Right cardiac atrium (tissue), 5 donors: ENCODE measurements around the gene RPS6KA2. TPM values are rescaled to one million over a fixed set of nuclear protein-coding genes. Genes with fewer than 3 reads are reported as not detected.

Experiments used
- ATAC-seq, 2 donors: fragments of 200-7000 bp; cut with Tn5 transposase; one replicate each; pipeline versions ENCODE4 v1.8.0 to v1.9.1; 2020; ENCODE audit warnings: moderate library complexity in 2 of 2, mild to moderate bottlenecking in 1 of 2
- DNase-seq, 3 donors: peaks; one replicate each; pipeline ENCODE4 v3.0.0-alpha.2; 2020
- H3K27ac ChIP-seq: one replicate; pipeline ENCODE4 v1.5.1; 2013; ENCODE audit warnings: mild to moderate bottlenecking, low read length, control low read depth, moderate library complexity
- H3K27me3 ChIP-seq: one replicate; pipeline ENCODE4 v1.6.1; 2013; ENCODE audit not compliant: control insufficient read depth, insufficient read depth
- H3K4me1 ChIP-seq: one replicate; pipeline ENCODE4 v1.6.1; 2013; ENCODE audit warnings: low read length; ENCODE audit not compliant: control insufficient read depth, insufficient read depth
- H3K4me3 ChIP-seq: one replicate; pipeline ENCODE4 v1.5.1; 2013; ENCODE audit warnings: low read length, control low read depth
- H3K9me3 ChIP-seq: one replicate; pipeline ENCODE4 v1.6.1; 2013; ENCODE audit warnings: low read length; ENCODE audit not compliant: control insufficient read depth
- WGBS: extraction: QIAGEN DNeasy Blood & Tissue Kit; methylation state at CpG from one replicate; pipeline ENCODE4 v1.1.7; 2013; 5-methylcytosine and 5-hydroxymethylcytosine counted together
- intact Hi-C, 4 donors: fragments of 100-400 bp; cut with DNase I; formaldehyde crosslinking; loops; one replicate each; pipeline versions ENCODE4 v1.11.0 to v1.14.0; 2022 to 2023
- polyA plus RNA-seq: library from polyadenylated mRNA; stranded (reverse); fragments of 200-250 nt; gene quantifications from one replicate; pipeline ENCODE4 v1.2.3, GENCODE V29; 2013
- total RNA-seq, 4 donors: library from RNA; stranded (reverse); fragmentation: NEBNext Ultra II Directional; extraction: Animal tissue kit (Norgen Biotek cat#: 25700); gene quantifications; one replicate each; pipeline ENCODE4 v1.2.1, GENCODE V29; 2021
- donor health status: healthy with polysubstance abuse.
- donor health status: DM: no; HTN: yes; CAD: no.
- donor health status: DM: no; HTN: no; CAD: no.
- donor health status: DM: no; HTN: yes; CAD: no; lungs with severe emphysema.
- donor health status: DM: yes; HTN: yes; CAD: no.

The RPS6KA2 gene
- total and polyA plus RNA-seq, 5 donors: 34.0 to 80.9 (median 65.3) TPM

DNA sequence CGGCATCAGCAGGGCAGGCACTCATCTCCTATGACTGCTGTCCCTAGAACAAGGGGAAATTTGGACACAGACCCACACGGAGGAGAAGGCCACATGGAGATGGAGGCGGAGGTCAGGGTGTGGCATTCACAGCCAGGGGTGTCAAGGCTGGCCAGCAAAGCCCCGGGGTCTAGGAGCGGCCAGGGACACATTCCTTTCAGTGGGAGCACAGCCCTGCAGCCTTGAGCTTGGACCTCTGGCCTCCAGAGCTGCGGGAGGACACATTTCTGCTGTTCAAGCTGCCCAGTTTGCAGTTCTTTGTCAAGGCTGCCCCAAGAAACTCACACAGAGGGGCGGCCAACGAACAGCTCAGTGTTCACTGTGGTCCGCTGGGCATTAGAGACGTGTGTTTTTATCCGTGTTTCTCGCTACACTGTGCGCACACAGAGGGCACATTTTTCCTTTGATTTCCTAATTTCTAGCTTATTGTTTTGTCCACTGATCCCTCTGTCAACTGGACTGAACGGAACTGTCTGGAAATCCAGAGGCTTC, 150.9 kb downstream of the RPS6KA2 start:
- intact Hi-C loops: no loop called here
- no peak overlapping the region for H3K27ac ChIP-seq
- no peaks in the 10 kb centered on the region for H3K4me1 ChIP-seq
- no peaks in the 10 kb centered on the region for H3K27me3 ChIP-seq
- no peak for ATAC-seq
- no peak overlapping the region for H3K4me3 ChIP-seq
- WGBS: 89% methylated on average over 14 of the region's 14 CpGs
- no peaks in the 10 kb centered on the region for H3K9me3 ChIP-seq
- no peak for DNase-seq

DNA sequence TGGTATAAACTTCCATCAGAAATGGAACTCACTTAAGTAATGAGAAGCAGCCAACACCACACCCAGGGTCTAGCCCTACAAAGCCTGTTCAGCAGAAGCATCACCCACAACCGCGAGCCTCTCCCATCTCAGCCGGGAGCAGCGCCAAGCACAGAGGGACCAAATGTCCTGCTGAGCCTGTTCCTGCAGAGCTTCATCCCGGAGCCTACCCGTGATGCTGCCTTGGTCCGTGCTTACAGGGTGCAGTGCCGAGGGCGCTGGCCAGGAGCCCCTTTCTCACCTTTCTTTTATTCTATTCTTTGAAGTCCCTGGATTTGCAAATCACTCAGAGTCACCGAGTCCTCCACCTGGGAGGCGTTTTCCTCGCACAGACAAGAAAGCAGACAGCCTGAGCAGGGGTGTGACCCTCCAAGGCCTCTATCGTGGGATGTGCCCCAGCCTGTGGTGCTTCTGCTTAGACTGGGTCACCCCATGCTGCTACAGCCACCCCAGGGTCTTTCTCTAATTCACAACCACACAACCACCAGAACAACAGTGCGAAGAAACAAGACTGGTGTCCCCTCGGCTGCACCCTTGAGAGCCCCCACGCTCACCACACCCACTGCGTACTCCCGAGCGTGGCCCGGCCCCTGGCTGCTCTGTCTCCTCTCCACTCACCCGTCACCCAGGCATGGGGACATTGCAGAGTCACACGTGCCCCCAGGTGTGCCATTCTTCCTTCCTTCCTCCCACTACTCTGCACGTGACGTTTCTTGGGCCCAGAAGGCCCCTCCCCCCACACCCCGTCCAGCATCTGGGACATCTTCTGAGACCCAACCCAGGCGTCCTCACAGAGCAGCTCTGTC, 152.1 kb downstream of the RPS6KA2 start:
- H3K9me3 ChIP-seq: no peaks in the 10 kb centered on the region
- no peak overlapping the region for H3K27ac ChIP-seq
- intact Hi-C loops: no loop called here
- no peaks in the 10 kb centered on the region for H3K27me3 ChIP-seq
- no peak overlapping the region for H3K4me3 ChIP-seq
- WGBS: 83% methylated on average over 26 of the region's 26 CpGs
- H3K4me1 ChIP-seq: no peaks in the 10 kb centered on the region
- ATAC-seq (no peak), DNase-seq (no peak)

DNA sequence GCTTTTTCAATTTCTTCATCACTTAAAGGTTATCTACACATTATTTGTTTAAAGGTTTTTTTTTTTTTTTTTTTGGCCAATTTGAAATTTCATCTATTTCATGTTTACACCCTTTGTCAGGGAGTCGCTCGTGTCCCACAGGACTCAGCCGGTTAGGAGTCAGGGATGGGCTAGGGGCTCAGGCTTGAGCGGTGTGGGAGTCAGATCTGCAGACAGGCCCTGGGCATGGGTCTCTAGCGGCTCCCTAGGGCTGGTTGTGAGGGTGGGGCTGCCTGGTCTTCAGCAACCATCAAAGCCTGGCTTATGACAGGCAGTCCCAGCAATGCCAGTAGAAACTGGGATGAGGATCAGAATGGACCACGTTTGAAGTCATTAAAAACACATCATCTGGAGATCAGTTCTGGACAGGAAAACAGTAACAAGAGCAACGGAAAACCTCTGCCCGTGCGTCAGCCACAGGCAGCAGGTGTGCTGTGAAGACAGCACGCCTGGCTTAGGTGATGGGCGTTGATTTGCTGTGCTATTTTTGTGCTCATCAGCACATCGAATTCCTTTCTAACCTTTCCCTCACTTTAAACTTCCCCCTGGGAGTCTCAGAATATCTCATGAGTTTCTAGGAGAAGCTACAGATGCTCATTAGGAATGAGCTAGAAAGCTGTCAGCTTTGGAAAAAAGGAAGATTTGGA, 153.0 kb downstream of the RPS6KA2 start:
- ATAC-seq (no peak), DNase-seq (no peak)
- no peaks in the 10 kb centered on the region for H3K9me3 ChIP-seq
- intact Hi-C loops: no loop called here
- 76% methylated on average over 12 of the region's 12 CpGs for WGBS
- no peaks in the 10 kb centered on the region for H3K27me3 ChIP-seq
- H3K4me1 ChIP-seq: no peaks in the 10 kb centered on the region
- no peak overlapping the region for H3K27ac ChIP-seq
- H3K4me3 ChIP-seq: no peak overlapping the region

DNA sequence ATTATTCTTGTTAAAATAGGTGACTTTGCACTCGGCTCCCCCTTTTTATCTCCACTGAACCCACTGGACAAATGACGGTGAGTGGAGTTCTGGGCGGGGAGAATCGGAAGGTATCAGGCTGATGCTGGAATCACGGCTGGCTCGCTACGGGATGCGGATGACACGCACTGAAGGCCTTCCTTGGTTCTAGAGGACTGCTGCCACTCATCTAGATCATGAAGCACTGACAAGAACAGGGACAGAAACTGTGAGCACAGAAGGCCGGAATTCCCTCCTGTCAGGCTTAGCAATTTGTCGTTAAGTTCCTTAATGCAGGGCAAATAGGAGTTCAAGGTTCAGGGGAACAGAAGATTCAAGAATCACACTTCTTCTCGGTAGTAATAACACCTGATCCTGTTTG, 154.4 kb downstream of the RPS6KA2 start:
- Histone ChIP-seq H3K27me3 (no peaks in the 10 kb centered on the region), H3K27ac (no peak overlapping the region), H3K4me3 (no peak overlapping the region), H3K4me1 (no peaks in the 10 kb centered on the region), H3K9me3 (no peaks in the 10 kb centered on the region)
- ATAC-seq (no peak), DNase-seq (no peak)
- intact Hi-C loops: no loop called here
- 89% methylated on average over 12 of the region's 12 CpGs for WGBS

DNA sequence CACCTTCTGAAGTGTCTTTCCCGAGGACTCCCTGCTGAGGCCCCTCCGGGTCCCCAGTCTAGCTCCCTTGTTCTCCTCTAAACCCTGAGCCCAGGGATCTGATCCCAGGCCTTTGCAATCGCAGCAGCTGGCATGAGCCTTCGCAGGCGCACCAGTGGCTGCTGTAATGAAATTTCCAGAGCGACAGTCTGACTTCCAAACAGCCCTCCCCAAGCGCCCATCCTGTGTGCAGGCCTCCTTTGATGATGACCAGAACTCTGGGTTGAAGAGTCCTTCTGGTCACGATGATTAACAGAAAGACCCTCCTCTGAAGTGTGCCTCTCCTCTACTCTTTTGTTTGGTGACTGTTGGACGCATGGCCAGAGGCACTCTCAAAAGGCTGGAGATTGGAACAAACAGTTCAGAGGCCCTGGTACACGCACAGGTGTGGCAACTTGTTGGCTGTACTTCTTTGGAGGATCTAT, 155.2 kb downstream of the RPS6KA2 start:
- H3K27ac ChIP-seq: no peak overlapping the region
- 87% methylated on average over 10 of the region's 10 CpGs for WGBS
- DNase-seq (no peak), ATAC-seq (no peak)
- no peaks in the 10 kb centered on the region for H3K4me1 ChIP-seq
- intact Hi-C loops: no loop called here
- no peaks in the 10 kb centered on the region for H3K9me3 ChIP-seq
- no peaks in the 10 kb centered on the region for H3K27me3 ChIP-seq
- no peak overlapping the region for H3K4me3 ChIP-seq

DNA sequence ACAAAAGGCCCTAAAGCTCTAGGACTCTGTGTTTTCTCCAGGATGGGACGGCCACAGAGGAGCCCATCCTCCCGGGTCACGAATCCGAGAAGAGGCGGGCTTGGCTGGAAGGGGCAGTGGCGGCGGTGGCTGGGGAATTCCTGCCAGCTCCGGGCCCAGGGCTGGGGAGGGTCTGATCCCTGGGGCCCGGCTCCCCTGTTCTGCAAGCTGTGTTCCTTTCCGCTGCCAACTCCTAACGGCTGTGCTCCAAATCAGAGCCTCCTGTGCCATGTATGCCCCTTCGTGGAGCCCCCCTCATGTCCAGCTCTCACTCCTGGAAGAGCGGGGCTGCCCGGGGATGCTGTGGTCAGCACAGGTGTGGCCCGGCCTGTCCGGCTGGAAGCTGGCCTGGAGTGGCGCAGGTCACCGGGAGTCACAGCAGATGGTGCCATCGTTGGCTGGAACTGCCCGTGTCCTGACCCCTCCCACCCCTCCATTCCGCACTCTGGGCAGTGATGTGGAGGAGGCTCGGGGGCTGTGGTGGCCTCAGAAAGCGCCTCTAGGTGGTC, 156.1 kb downstream of the RPS6KA2 start:
- DNase-seq: no peak
- ATAC-seq: no peak
- Histone ChIP-seq H3K9me3 (no peaks in the 10 kb centered on the region), H3K27ac (no peak overlapping the region), H3K4me1 (no peaks in the 10 kb centered on the region), H3K4me3 (no peak overlapping the region), H3K27me3 (no peaks in the 10 kb centered on the region)
- intact Hi-C loops: no loop called here
- WGBS: 91% methylated on average over 23 of the region's 23 CpGs

DNA sequence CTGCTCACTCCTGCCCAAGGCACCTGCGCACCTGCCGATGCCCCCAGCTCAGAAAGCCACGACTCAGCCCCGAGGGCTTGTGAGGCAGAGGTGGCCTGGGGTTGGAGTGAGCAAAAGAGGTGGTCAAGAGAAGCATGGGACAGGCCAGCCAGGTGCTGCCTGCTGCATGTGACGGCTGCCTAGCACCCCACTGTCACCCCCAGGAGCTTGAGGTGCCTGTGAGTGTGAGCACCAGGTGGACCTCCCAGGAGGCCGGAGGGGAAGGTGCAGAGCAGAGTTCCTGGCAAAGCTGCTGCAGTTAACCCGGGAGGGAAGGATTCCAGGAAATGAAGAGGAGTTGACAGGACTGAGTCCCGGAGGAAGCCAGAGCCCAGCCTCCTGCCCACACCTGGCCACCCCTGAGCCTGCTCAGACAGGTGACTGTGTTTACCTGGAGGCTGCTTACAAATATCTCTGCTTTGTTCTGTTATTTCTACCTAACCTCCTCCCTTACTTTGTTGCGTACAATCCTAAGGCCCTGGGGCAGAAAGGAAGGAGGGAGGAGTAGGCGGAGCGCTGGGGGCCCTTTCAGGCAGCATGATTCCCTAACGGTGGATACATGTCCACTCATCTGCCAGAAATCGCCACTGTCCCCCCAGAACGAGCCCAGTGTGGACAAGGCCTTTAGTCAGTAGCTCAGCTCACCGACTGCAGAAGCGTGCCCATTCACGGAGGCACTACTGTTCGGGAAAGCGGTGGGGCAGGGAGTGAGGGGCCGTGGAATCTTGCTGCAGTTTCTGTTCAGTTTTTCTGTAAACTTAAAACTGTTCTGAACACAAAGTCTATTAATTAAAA, 156.8 kb downstream of the RPS6KA2 start:
- DNase-seq (no peak), ATAC-seq (no peak)
- H3K4me3 ChIP-seq: no peak overlapping the region
- H3K9me3 ChIP-seq: no peaks in the 10 kb centered on the region
- no peaks in the 10 kb centered on the region for H3K4me1 ChIP-seq
- intact Hi-C loops: no loop called here
- no peaks in the 10 kb centered on the region for H3K27me3 ChIP-seq
- no peak overlapping the region for H3K27ac ChIP-seq
- WGBS: 88% methylated on average over 20 of the region's 20 CpGs

DNA sequence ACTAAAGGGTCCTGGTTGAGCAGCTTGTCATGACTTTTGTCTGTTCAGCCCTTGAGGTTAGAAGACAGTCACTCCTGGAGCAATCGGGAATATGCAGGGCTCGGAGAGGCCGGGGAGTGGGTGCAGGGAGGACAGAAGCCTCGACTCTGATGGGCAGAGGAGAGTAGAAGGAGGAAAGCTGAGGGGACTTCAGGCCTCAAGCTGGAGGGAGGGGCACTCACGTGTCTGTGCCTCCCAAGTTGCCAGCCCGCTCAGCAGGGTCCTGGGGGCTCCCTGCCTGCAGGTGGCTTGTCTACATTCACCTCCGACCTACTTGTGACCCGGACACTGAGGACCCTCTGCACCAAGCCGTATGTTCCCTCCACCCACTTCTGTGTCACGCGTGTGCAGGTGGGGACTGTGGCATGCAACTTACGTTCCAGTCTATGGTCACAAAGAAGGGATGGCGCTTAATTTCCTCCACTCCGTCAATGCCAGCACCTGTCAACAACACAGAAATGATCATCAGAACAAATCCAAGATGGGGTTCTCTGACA, 157.6 kb downstream of the RPS6KA2 start:
- Histone ChIP-seq H3K4me1 (no peaks in the 10 kb centered on the region), H3K27me3 (no peaks in the 10 kb centered on the region), H3K4me3 (no peak overlapping the region), H3K27ac (no peak overlapping the region), H3K9me3 (no peaks in the 10 kb centered on the region)
- no peak for DNase-seq
- WGBS: 93% methylated on average over 14 of the region's 14 CpGs
- ATAC-seq: no peak
- intact Hi-C loops: no loop called here

DNA sequence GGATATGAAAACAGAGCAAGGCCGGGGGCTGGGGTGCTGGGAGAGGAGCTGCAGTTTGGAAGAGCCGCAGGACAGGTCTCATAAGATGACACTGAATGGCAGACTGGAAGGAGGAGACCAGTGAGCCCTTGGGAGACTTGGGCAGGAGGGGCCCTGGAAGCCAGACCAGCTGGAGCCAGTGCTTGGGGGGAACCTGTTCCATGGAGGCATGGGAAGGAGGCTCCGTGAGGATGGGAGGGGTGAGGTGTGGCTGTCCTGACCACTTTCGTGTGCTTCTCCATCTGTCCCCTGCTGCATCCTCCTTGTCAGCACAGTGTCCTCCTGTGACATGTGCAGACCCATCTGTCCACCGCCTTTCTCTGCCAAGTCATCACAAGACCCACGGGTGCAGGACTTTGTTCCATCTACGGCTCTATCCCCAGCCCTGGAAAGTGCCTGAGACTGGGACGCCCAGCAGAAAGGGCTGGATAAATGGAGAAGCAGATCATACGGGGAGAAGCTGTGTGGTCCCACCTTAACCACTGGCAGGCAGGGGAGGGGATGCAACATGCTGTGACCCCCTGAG, 159.5 kb downstream of the RPS6KA2 start:
- DNase-seq (no peak), ATAC-seq (no peak)
- 94% methylated on average over 9 of the region's 9 CpGs for WGBS
- Histone ChIP-seq H3K4me3 (no peak overlapping the region), H3K9me3 (no peaks in the 10 kb centered on the region), H3K4me1 (no peaks in the 10 kb centered on the region), H3K27ac (no peak overlapping the region), H3K27me3 (no peaks in the 10 kb centered on the region)
- intact Hi-C loops: no loop called here
